Left cardiac atrium (tissue), 4 donors: ENCODE results near the gene LPIN2. TPM values are rescaled to one million over a fixed set of nuclear protein-coding genes. Genes with fewer than 3 reads are reported as not detected.

Experiments used
- ATAC-seq, 2 donors: fragments of 200-7000 bp; cut with Tn5 transposase; one replicate each; pipeline ENCODE4 v1.9.1; 2020; ENCODE audit warnings: mild to moderate bottlenecking in 2 of 2, moderate library complexity in 2 of 2
- DNase-seq: peaks from one replicate; pipeline ENCODE4 v3.0.0-alpha.2; 2020
- intact Hi-C, 2 donors: fragments of 100-400 bp; cut with DNase I; formaldehyde crosslinking; loops; one replicate each; pipeline versions ENCODE4 v1.14.1 to v1.15.1; 2022 to 2023
- total RNA-seq, 2 donors: library from RNA; stranded (reverse); fragmentation: NEBNext Ultra II Directional; extraction: Animal tissue kit (Norgen Biotek cat#: 25700); gene quantifications; one replicate each; pipeline ENCODE4 v1.2.1, GENCODE V29; 2021
- donor health status: DM: no; HTN: yes; CAD: no.
- donor health status: DM: no; HTN: yes; CAD: no; lungs with severe emphysema.
- donor health status: DM: yes; HTN: yes; CAD: no.
- donor health status: Dilated cardiomyopathy.

The LPIN2 gene
- total RNA-seq, 2 donors from 2014 or later: 15.2 to 16.4 TPM

- intact Hi-C loops: no loop called here
- DNase-seq (no peak), ATAC-seq (peak; percentile 54 to 61)
Observed at GRCh38 chr18:2970772-2971659, 41.9 kb downstream of the LPIN2 start.

DNA sequence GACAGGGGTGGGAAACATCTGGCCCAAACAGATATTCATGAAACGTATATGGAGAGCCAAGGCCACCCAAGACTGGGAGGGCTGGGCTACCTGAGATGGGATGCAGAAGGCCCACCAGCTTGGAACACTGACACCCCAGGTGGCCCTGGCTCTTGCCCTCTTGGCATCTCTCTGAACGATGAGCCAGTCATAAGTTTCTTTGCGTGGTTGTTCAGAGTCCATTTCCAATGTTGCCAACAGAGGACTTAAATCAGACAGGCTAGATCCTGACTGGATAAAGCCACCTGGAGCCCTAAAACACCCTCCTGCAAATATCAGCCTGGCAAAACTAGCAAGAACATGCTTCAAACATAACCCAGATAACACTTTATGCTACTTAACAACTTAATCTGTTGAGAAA is 42.6 kb downstream of the LPIN2 start:
- intact Hi-C loops: no loop called here
- no peak for ATAC-seq
- no peak for DNase-seq

- intact Hi-C loops: no loop called here
- DNase-seq: no peak
- no peak for ATAC-seq
Observed at GRCh38 chr18:2969695-2970094, 43.2 kb downstream of the LPIN2 start.

DNA sequence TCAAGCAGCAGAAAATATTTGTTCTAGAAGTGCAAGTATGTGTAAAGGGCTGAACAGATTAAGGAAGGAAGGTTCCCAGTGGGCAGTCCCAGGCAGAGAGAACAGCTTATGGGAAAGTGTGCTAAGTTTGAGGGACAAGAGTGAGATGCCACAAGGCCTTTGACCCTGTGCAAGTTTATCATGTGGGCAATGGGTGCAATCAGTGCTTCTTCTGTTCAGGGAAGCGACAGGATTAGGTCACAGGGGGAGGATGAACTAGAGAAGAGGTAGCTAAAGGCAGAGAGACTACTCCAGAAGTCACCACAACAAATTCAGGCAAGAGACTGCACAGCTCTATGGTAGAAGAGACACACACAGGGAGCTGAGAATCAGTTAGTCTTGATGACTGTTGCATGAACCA is 44.3 kb downstream of the LPIN2 start:
- peak; percentile 23 to 35 for ATAC-seq
- DNase-seq: no peak
- intact Hi-C loops: no loop called here

DNA sequence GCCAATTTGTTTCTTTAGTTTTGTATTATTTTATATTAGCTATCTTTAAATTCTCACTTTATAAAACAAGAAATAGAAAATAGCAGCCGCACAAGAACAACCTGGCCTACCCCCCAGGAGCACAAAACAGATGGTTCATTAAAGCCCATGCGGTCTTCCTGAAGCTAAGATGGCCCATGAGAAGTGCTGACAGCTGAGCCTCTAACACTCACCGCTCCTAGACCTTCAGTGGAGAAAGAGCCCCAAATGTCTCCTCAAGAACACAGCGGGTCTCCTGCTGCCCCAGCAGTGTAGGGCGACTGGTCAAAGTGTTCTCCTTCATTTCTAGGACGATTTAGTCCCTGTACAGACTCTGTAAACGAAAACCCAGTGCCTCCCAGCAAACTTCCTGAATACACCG is 45.1 kb downstream of the LPIN2 start:
- ATAC-seq (no peak), DNase-seq (no peak)
- intact Hi-C loops: no loop called here

GRCh38 chr18:2967357-2967756 is 45.6 kb downstream of the LPIN2 start:
- intact Hi-C loops: no loop called here
- no peak for DNase-seq
- no peak for ATAC-seq

DNA sequence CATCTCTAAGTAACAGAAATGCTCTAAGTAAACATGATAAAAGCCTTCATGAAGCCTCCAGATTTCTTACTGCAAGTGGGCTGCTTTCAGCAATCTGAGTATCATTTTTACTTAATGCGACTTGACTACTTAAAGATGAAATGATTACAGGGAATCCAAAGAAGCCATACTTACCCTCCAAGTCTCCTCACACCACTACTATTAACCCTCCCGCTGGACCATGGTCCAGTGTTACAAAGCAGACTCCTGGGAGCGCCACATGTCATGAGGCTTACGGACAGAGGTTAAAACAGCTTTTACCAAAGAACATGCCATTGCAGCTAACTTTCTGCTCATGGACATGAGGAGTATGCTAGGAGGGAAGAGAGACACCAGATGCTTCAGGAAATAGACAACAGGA is 46.4 kb downstream of the LPIN2 start:
- ATAC-seq (no peak), DNase-seq (no peak)
- intact Hi-C loops: no loop called here

GRCh38 chr18:2965797-2966196 is 47.1 kb downstream of the LPIN2 start:
- ATAC-seq (no peak), DNase-seq (no peak)
- intact Hi-C loops: no loop called here

GRCh38 chr18:2964361-2965010 is 48.5 kb downstream of the LPIN2 start:
- DNase-seq (no peak), ATAC-seq (no peak)
- intact Hi-C loops: no loop called here

Other genes starting within 250 kb of the LPIN2 start
- gene EMILIN2, start 166.1 kb downstream of the LPIN2 start, total RNA-seq: 10 to 100 TPM; 12.2 to 17.8 TPM
- gene MYOM1, start 206.8 kb upstream of the LPIN2 start, total RNA-seq: 100 to 1,000 TPM; 263 to 351 TPM
- gene MYL12A, start 234.7 kb upstream of the LPIN2 start, total RNA-seq: 100 to 1,000 TPM; 919 to 945 TPM
- gene MYL12B, start 249.0 kb upstream of the LPIN2 start, total RNA-seq: 100 to 1,000 TPM; 161 to 230 TPM